GM12801 (cell line): ENCODE results near the gene TMEM232.

Source experiments
- TF ChIP-seq, protein P1 (sequence below): IDR thresholded peaks from one replicate; pipeline ENCODE4 v1.5.1; 2011; ENCODE audit warnings: control low read depth; ENCODE audit not compliant: insufficient read length; ENCODE audit errors: extremely low read depth

Gene TMEM232

GRCh38 chr5:110431603-110432002, 294.9 kb downstream of the TMEM232 start:
- TF ChIP-seq, protein P1, sequence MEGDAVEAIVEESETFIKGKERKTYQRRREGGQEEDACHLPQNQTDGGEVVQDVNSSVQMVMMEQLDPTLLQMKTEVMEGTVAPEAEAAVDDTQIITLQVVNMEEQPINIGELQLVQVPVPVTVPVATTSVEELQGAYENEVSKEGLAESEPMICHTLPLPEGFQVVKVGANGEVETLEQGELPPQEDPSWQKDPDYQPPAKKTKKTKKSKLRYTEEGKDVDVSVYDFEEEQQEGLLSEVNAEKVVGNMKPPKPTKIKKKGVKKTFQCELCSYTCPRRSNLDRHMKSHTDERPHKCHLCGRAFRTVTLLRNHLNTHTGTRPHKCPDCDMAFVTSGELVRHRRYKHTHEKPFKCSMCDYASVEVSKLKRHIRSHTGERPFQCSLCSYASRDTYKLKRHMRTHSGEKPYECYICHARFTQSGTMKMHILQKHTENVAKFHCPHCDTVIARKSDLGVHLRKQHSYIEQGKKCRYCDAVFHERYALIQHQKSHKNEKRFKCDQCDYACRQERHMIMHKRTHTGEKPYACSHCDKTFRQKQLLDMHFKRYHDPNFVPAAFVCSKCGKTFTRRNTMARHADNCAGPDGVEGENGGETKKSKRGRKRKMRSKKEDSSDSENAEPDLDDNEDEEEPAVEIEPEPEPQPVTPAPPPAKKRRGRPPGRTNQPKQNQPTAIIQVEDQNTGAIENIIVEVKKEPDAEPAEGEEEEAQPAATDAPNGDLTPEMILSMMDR: no peak

- TF ChIP-seq, protein P1: no peak
Observed at GRCh38 chr5:110414360-110414759, 312.1 kb downstream of the TMEM232 start.

DNA sequence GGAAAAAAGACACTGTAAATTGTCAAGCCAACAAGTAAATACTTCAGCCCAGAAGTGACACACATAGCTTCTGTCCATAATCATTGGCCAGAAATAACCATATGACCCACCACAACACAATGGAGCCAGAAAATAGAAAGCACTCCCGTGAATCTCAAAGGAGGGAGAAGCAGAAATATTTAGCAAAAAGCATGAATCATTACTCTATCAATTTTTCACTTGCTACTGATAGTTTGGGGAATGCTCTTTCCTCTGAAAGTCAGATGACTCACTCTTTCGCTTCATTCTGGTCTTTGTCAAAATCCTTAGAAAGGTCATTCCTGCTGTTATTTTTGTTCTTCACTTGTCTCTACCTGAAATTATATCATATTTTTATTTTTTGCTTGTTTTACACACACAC, 312.6 kb downstream of the TMEM232 start:
- TF ChIP-seq, protein P1: no peak

- TF ChIP-seq, protein P1: no peak
Observed at GRCh38 chr5:110409571-110409970, 316.9 kb downstream of the TMEM232 start.

DNA sequence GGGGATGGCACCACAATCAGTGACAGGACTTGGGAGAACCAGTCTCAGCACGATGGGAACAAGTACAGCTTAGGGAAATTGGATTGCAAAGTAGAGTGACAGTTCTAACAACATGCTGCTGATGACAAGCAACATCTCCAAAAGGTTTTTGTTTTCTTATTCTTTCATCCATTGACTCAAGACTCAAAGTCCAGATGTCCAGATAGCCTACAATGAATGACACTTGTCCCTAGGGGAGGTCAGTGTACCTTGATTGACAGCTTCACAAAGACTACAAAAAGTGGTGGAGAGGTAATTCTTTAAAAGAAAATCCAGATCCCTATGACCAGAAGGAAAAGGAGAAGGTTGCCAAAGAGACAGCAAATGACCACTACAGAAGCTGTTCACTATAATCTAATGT, 323.9 kb downstream of the TMEM232 start:
- TF ChIP-seq, protein P1: no peak

- TF ChIP-seq, protein P1: no peak
Observed at GRCh38 chr5:110401881-110402280, 324.6 kb downstream of the TMEM232 start.

DNA sequence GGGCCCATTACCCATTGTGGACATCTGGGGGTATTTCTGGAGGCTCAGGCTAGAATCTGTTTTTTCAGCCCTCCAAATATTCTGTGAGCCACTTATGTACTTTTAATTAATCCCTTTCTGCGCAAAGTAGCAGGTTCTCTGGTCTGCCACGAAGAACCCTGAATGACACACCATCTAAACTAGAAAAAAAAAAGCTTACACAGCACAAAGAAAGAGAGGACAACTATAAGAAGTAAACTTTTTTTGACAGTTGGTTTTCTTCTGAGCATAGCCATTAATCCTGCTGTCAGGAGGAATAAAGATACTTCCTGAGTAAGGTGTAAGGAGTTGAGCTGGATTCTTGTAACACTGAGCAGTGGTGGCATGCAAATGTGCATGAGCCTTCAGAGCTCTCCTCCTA, 327.5 kb downstream of the TMEM232 start:
- TF ChIP-seq, protein P1: no peak

DNA sequence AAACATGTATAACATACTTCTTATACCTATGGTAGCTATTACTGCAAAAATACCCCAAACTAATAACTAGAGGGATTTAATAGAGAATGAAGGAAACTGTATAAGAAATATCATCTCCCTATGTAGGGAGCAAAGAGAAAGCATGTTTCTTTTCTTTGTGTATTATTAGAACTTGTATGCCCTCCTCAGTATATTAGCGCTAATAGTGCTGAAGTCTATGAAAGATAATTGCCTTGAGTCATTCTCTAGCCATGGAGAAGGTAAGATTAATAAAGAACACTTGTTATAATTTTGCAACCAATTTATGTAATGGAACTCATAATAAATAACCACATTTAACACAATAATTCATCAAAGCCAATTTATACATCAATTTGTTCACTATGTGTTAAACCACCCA, 329.2 kb downstream of the TMEM232 start:
- TF ChIP-seq, protein P1: no peak
